IMR-90 (cell line): ENCODE results near the gene MICAL2. TPM values are rescaled to one million over a fixed set of nuclear protein-coding genes. Genes with fewer than 3 reads are reported as not detected.

ENCODE experiments used
- CHD1 ChIP-seq: IDR thresholded peaks from 2 replicates; pipeline ENCODE4 v1.6.1; 2012; ENCODE audit warnings: low read depth, low read length, improper control_type of control experiment
- FOS ChIP-seq: fragments of 150-350 bp; IDR thresholded peaks from 2 replicates; pipeline ENCODE4 v1.6.1; 2016; ENCODE audit warnings: low read depth, low read length
- MAFK ChIP-seq: IDR thresholded peaks from 2 replicates; pipeline ENCODE4 v1.6.1; 2012; ENCODE audit warnings: low read depth, low read length, improper control_type of control experiment
- RAD21 ChIP-seq: IDR thresholded peaks from 2 replicates; pipeline ENCODE4 v1.6.1; 2012; ENCODE audit warnings: low read length, improper control_type of control experiment
- polyA plus RNA-seq, 3 experiments: library from polyadenylated mRNA; depleted of rRNA; stranded (reverse); fragments of >200 nt; gene quantifications; 2 replicates each; pipeline ENCODE4 v1.2.3, GENCODE V29; 2012; ENCODE audit warnings: low replicate concordance in 1 of 3
- total RNA-seq: library from RNA; depleted of rRNA; stranded (reverse); fragments of >200 nt; gene quantifications from 2 replicates; pipeline ENCODE4 v1.2.3, GENCODE V29; 2012

The MICAL2 gene
- total and polyA plus RNA-seq, 2 of the 4 experiments (the other 2 are of a cell fraction) = 170 to 336 TPM

- peak; percentile 14; the same call in 1 of the 2 replicates for TF ChIP-seq MAFK
- TF ChIP-seq CHD1 = peak; percentile 95
- TF ChIP-seq FOS = peak; percentile 97
- TF ChIP-seq RAD21 = peak; percentile 43
Observed at GRCh38 chr11:12287374-12288211, 177.2 kb downstream of the MICAL2 start (continued).
